ENCODE measurements around the gene APOL2.
"Not testable (repeated sequence)": the region's sequence is repeated elsewhere in the genome, so short reads cannot be mapped to it uniquely, and the experiment has no call there.

APOL2 gene

GRCh38 chr22:36277482-36278291 is 38.4 kb upstream of the APOL2 start:
- peak; percentile 78 for DNase-seq
- Mint-ChIP-seq H3K9me3 (no peaks in the 10 kb centered on the region), H3K36me3 (peaks cover 27% of the 10 kb centered on the region), H3K4me1 (peaks cover 39% of the 10 kb centered on the region), H3K27ac (peak overlapping the region; percentile 82), H3K27me3 (no peaks in the 10 kb centered on the region), H3K4me3 (peak overlapping the region; percentile 32)
- CTCF ChIA-PET, result interaction anchor here (0.7 to 4.0 kb wide), 18 partner anchors 9 to 233 kb away, joined by 3 to 18 read pairs (median 3); partner anchors contain the start of genes APOL2 and APOL4

GRCh38 chr22:36274531-36274930 is 35.2 kb upstream of the APOL2 start:
- peak; percentile 19 for DNase-seq
- Mint-ChIP-seq H3K36me3 (peaks cover 6% of the 10 kb centered on the region), H3K27ac (no peak overlapping the region), H3K4me1 (peaks cover 41% of the 10 kb centered on the region), H3K9me3 (no peaks in the 10 kb centered on the region), H3K27me3 (no peaks in the 10 kb centered on the region), H3K4me3 (no peak overlapping the region)
- CTCF ChIA-PET, result interaction anchor here (1.0 to 2.6 kb wide), 4 partner anchors 12 to 98 kb away, joined by 3 to 11 read pairs (median 3); no protein-coding TSS in a partner anchor

GRCh38 chr22:36271951-36272350 is 32.6 kb upstream of the APOL2 start:
- peaks cover 22% of the 10 kb centered on the region for H3K4me1 Mint-ChIP-seq
- H3K9me3 Mint-ChIP-seq, DNase-seq, CTCF ChIA-PET, H3K27me3 Mint-ChIP-seq, H3K4me3 Mint-ChIP-seq: not testable (repeated sequence)
- H3K27ac Mint-ChIP-seq, result peak overlapping the region; percentile 9
- H3K36me3 Mint-ChIP-seq, result peaks cover 11% of the 10 kb centered on the region

- peaks cover 16% of the 10 kb centered on the region for H3K36me3 Mint-ChIP-seq
- CTCF ChIA-PET, H3K4me3 Mint-ChIP-seq, H3K27me3 Mint-ChIP-seq, H3K9me3 Mint-ChIP-seq, H3K27ac Mint-ChIP-seq: not testable (repeated sequence)
- peaks cover 15% of the 10 kb centered on the region for H3K4me1 Mint-ChIP-seq
- peak; percentile 17 for DNase-seq
These were observed 31.9 kb upstream of the APOL2 start for GRCh38 chr22:36271231-36271630.

- H3K27me3 Mint-ChIP-seq, result no peaks in the 10 kb centered on the region
- peaks cover 2% of the 10 kb centered on the region for H3K4me1 Mint-ChIP-seq
- H3K9me3 Mint-ChIP-seq, result no peaks in the 10 kb centered on the region
- no peak for DNase-seq
- no peak overlapping the region for H3K4me3 Mint-ChIP-seq
- H3K27ac Mint-ChIP-seq, result no peak overlapping the region
- CTCF ChIA-PET, result interaction anchor here (1.3 kb wide), 1 partner anchor 9 kb away, joined by 3 read pairs; no protein-coding TSS in a partner anchor
- peaks cover 37% of the 10 kb centered on the region for H3K36me3 Mint-ChIP-seq
These were observed 28.7 kb upstream of the APOL2 start for GRCh38 chr22:36267896-36268485.

GRCh38 chr22:36267058-36267457 is 27.7 kb upstream of the APOL2 start:
- H3K36me3 Mint-ChIP-seq, result peaks cover 46% of the 10 kb centered on the region
- CTCF ChIA-PET, result interaction anchor here (0.8 to 1.3 kb wide), 2 partner anchors 10 to 72 kb away, joined by 3 read pairs; no protein-coding TSS in a partner anchor
- no peaks in the 10 kb centered on the region for H3K9me3 Mint-ChIP-seq
- H3K4me1 Mint-ChIP-seq, result peaks cover 1% of the 10 kb centered on the region
- H3K4me3 Mint-ChIP-seq, result no peak overlapping the region
- peak overlapping the region; percentile 19 for H3K27ac Mint-ChIP-seq
- no peaks in the 10 kb centered on the region for H3K27me3 Mint-ChIP-seq
- no peak for DNase-seq

GRCh38 chr22:36263886-36264664 is 24.7 kb upstream of the APOL2 start:
- peaks cover 16% of the 10 kb centered on the region for H3K4me1 Mint-ChIP-seq
- CTCF ChIA-PET, H3K9me3 Mint-ChIP-seq, DNase-seq, H3K4me3 Mint-ChIP-seq, H3K27me3 Mint-ChIP-seq: not testable (repeated sequence)
- H3K36me3 Mint-ChIP-seq, result peaks cover 66% of the 10 kb centered on the region
- H3K27ac Mint-ChIP-seq, result peak overlapping the region; percentile 56

- H3K27ac Mint-ChIP-seq, DNase-seq, H3K9me3 Mint-ChIP-seq, H3K4me3 Mint-ChIP-seq, CTCF ChIA-PET, H3K27me3 Mint-ChIP-seq: not testable (repeated sequence)
- H3K36me3 Mint-ChIP-seq, result peaks cover 75% of the 10 kb centered on the region
- peaks cover 25% of the 10 kb centered on the region for H3K4me1 Mint-ChIP-seq
These were observed 23.9 kb upstream of the APOL2 start for GRCh38 chr22:36263216-36263673.

- H3K4me3 Mint-ChIP-seq, H3K27ac Mint-ChIP-seq, H3K27me3 Mint-ChIP-seq, H3K9me3 Mint-ChIP-seq, DNase-seq: not testable (repeated sequence)
- H3K4me1 Mint-ChIP-seq, result peaks cover 32% of the 10 kb centered on the region
- H3K36me3 Mint-ChIP-seq, result peaks cover 74% of the 10 kb centered on the region
- CTCF ChIA-PET, result interaction anchor here (1.1 kb wide), 1 partner anchor 67 kb away, joined by 3 read pairs; no protein-coding TSS in a partner anchor
These were observed 23.0 kb upstream of the APOL2 start for GRCh38 chr22:36262307-36262706.

GRCh38 chr22:36261675-36262074 is 22.3 kb upstream of the APOL2 start:
- CTCF ChIA-PET, result interaction anchor here (1.1 kb wide), 1 partner anchor 67 kb away, joined by 3 read pairs; no protein-coding TSS in a partner anchor
- Mint-ChIP-seq H3K4me1 (peaks cover 38% of the 10 kb centered on the region), H3K36me3 (peaks cover 70% of the 10 kb centered on the region)
- not testable (repeated sequence) for H3K4me3 Mint-ChIP-seq, H3K9me3 Mint-ChIP-seq, DNase-seq, H3K27ac Mint-ChIP-seq, H3K27me3 Mint-ChIP-seq

GRCh38 chr22:36259615-36260300 is 20.4 kb upstream of the APOL2 start:
- DNase-seq, result no peak
- no peak overlapping the region for H3K4me3 Mint-ChIP-seq
- no peak overlapping the region for H3K27ac Mint-ChIP-seq
- peaks cover 65% of the 10 kb centered on the region for H3K36me3 Mint-ChIP-seq
- CTCF ChIA-PET, result interaction anchor here (1.4 kb wide), 1 partner anchor 21 kb away, joined by 5 read pairs; the partner anchor contains the start of gene APOL2
- H3K27me3 Mint-ChIP-seq, result no peaks in the 10 kb centered on the region
- no peaks in the 10 kb centered on the region for H3K9me3 Mint-ChIP-seq
- peaks cover 56% of the 10 kb centered on the region for H3K4me1 Mint-ChIP-seq

- H3K4me1 Mint-ChIP-seq, result peaks cover 64% of the 10 kb centered on the region
- H3K4me3 Mint-ChIP-seq, result peak overlapping the region; percentile 49
- H3K27me3 Mint-ChIP-seq, result no peaks in the 10 kb centered on the region
- H3K36me3 Mint-ChIP-seq, result peaks cover 65% of the 10 kb centered on the region
- CTCF ChIA-PET, result interaction anchor here (1.4 kb wide), 1 partner anchor 20 kb away, joined by 5 read pairs; the partner anchor contains the start of gene APOL2
- no peaks in the 10 kb centered on the region for H3K9me3 Mint-ChIP-seq
- H3K27ac Mint-ChIP-seq, result peak overlapping the region; percentile 90
- peak; percentile 61 for DNase-seq
These were observed 19.6 kb upstream of the APOL2 start for GRCh38 chr22:36258701-36259614.

All from activated naive CD4-positive, alpha-beta T cell treated with anti-CD3 and anti-CD28 coated beads, Interleukin-2, amount 10 ng/mL, durations not matched to agents 7 days and 5 days (primary cell).